HCT116 (cell line): ENCODE results near the gene KIF25. TPM values are rescaled to one million over a fixed set of nuclear protein-coding genes. Genes with fewer than 3 reads are reported as not detected.
A peak's percentile ranks its signal among the peaks of the same experiment; 100 is the strongest.

Experiments used
- ATAC-seq: fragments of 200-7000 bp; cut with Tn5 transposase; 2 replicates; pipeline ENCODE4 v1.9.1; 2020; ENCODE audit warnings: mild to moderate bottlenecking, moderate library complexity
- BruUV-seq: library from RNA; stranded (reverse); fragments of 400-500 nt; replicated peaks from 2 replicates; lab custom pipeline; 2021; lab: Mats Ljungman, UMichigan
- CTCF ChIA-PET: fragments of 300-600 bp; sonication (Branson Sonifier 250); formaldehyde crosslinking; loops from one replicate; lab custom pipeline; 2021; ENCODE audit warnings: antibody characterized with exemption; lab: Charles Lee
- POLR2A ChIA-PET: fragments of 300-600, 350-600 bp; sonication (Branson Sonifier 250); formaldehyde crosslinking; loops from one replicate; lab custom pipeline; 2021; ENCODE audit warnings: antibody characterized with exemption; lab: Charles Lee
- RAD21 ChIA-PET, 2 experiments: fragments of 300-600 bp; sonication (Branson Sonifier 250); formaldehyde crosslinking; loops; one replicate each; lab custom pipeline; 2023; ENCODE audit warnings: low total read pairs in 2 of 2; ENCODE audit not compliant: uncharacterized antibody in 2 of 2, unreplicated experiment in 2 of 2, low non-redundant PET in 1 of 2; lab: Charles Lee
- DNase-seq: peaks from one replicate; pipeline ENCODE4 v3.0.0-alpha.2; 2010; ENCODE audit warnings: low read depth, low spot score
- H2AFZ ChIP-seq: fragments of 200-600 bp; shearing (Covaris generic), sonication (generic); 2 replicates; pipeline ENCODE4 v1.6.1; 2017; ENCODE audit warnings: low read depth, mixed run types, mixed read lengths, antibody characterized with exemption, low read length; ENCODE audit not compliant: poor library complexity, severe bottlenecking
- H3K27ac ChIP-seq: 2 replicates; pipeline ENCODE4 v1.5.1; 2012; ENCODE audit warnings: low read depth, low read length
- H3K27me3 ChIP-seq: fragments of 200-600 bp; sonication (generic); 2 replicates; pipeline ENCODE4 v1.6.1; 2016; ENCODE audit warnings: mixed run types, low read length, mixed read lengths; ENCODE audit not compliant: insufficient read depth
- H3K36me3 ChIP-seq, 2 experiments: fragments of 200-500 bp in 1 of 2; fragments of 200-600 bp in 1 of 2; sonication (Bioruptor generic) in 1 of 2; sonication (generic) in 1 of 2; 2 replicates each; pipeline versions ENCODE4 v1.5.1 to v1.6.1; 2014 to 2016; ENCODE audit warnings: low read length in 2 of 2, inconsistent platforms in 1 of 2, mixed read lengths in 1 of 2, mixed run types in 1 of 2; ENCODE audit not compliant: insufficient read depth in 2 of 2, control insufficient read depth in 1 of 2
- H3K4me1 ChIP-seq, 2 experiments: fragments of 200-600 bp in 1 of 2; sonication (generic) in 1 of 2; 2 replicates each; pipeline versions ENCODE4 v1.5.1 to v1.6.1; 2012 to 2017; ENCODE audit warnings: low read length in 2 of 2, inconsistent platforms in 1 of 2, mild to moderate bottlenecking in 1 of 2, mixed read lengths in 1 of 2, mixed run types in 1 of 2, moderate library complexity in 1 of 2; ENCODE audit not compliant: insufficient read depth in 2 of 2, control insufficient read depth in 1 of 2
- H3K4me2 ChIP-seq: fragments of 200-600 bp; sonication (generic); 2 replicates; pipeline ENCODE4 v1.6.1; 2017; ENCODE audit warnings: mixed run types, low read length, mixed read lengths
- H3K4me3 ChIP-seq, 2 experiments: fragments of 200-600 bp in 1 of 2; sonication (generic) in 1 of 2; replicated peaks in 1 of 2; 2 replicates each; pipeline ENCODE4 v1.5.1; 2011 to 2016; ENCODE audit warnings: low read length in 2 of 2, control low read depth in 1 of 2, low read depth in 1 of 2, mild to moderate bottlenecking in 1 of 2, mixed read lengths in 1 of 2, mixed run types in 1 of 2
- H3K79me2 ChIP-seq: fragments of 200-600 bp; sonication (generic); 2 replicates; pipeline ENCODE4 v1.6.1; 2017; ENCODE audit warnings: mild to moderate bottlenecking, mixed run types, low read length, moderate library complexity, mixed read lengths; ENCODE audit not compliant: insufficient read depth
- H3K9ac ChIP-seq: fragments of 200-600 bp; sonication (generic); 2 replicates; pipeline ENCODE4 v1.6.1; 2016; ENCODE audit warnings: low read length, mixed read lengths
- H3K9me2 ChIP-seq: fragments of 200-600 bp; sonication (generic), shearing (Covaris generic); 2 replicates; pipeline ENCODE4 v1.6.1; 2017; ENCODE audit warnings: mixed run types, mild to moderate bottlenecking, moderate library complexity; ENCODE audit not compliant: insufficient read depth
- H3K9me3 ChIP-seq, 2 experiments: fragments of 200-500 bp in 1 of 2; fragments of 200-600 bp in 1 of 2; sonication (Bioruptor generic) in 1 of 2; sonication (generic) in 1 of 2; 2 replicates each; pipeline ENCODE4 v1.6.1; 2014 to 2017; ENCODE audit warnings: low read length in 2 of 2, mixed read lengths in 2 of 2, inconsistent platforms in 1 of 2, low read depth in 1 of 2, mild to moderate bottlenecking in 1 of 2, mixed run types in 1 of 2, moderate library complexity in 1 of 2; ENCODE audit not compliant: control insufficient read depth in 1 of 2, insufficient read depth in 1 of 2
- H4K20me1 ChIP-seq: fragments of 200-600 bp; sonication (generic), shearing (Covaris generic); 2 replicates; pipeline ENCODE4 v1.6.1; 2017; ENCODE audit warnings: mixed run types, mild to moderate bottlenecking, moderate library complexity; ENCODE audit not compliant: insufficient read depth
- CBX3 ChIP-seq: IDR thresholded peaks from 2 replicates; pipeline ENCODE4 v1.6.1; 2012; ENCODE audit warnings: low read depth
- CEBPB ChIP-seq: IDR thresholded peaks from 2 replicates; pipeline ENCODE4 v1.6.1; 2012; ENCODE audit warnings: low read depth
- FOSL1 ChIP-seq: IDR thresholded peaks from 2 replicates; pipeline ENCODE4 v1.6.1; 2012; ENCODE audit warnings: low read depth
- JUND ChIP-seq: IDR thresholded peaks from 2 replicates; pipeline ENCODE4 v1.6.1; 2012
- POLR2A ChIP-seq: IDR thresholded peaks from 2 replicates; pipeline ENCODE4 v1.7.0; 2011; ENCODE audit warnings: borderline replicate concordance; ENCODE audit not compliant: insufficient read depth, insufficient read length; ENCODE audit errors: extremely low read depth
- SIN3A ChIP-seq: IDR thresholded peaks from 2 replicates; pipeline ENCODE4 v1.6.1; 2012; ENCODE audit warnings: low read depth
- SP1 ChIP-seq: IDR thresholded peaks from 2 replicates; pipeline ENCODE4 v1.6.1; 2012; ENCODE audit warnings: low read depth
- SRF ChIP-seq: IDR thresholded peaks from 2 replicates; pipeline ENCODE4 v1.6.1; 2012; ENCODE audit warnings: low read depth
- TCF7L2 ChIP-seq: IDR thresholded peaks from 2 replicates; pipeline ENCODE4 v1.7.0; 2011; ENCODE audit warnings: borderline replicate concordance, inconsistent platforms; ENCODE audit not compliant: insufficient read depth, insufficient read length; ENCODE audit errors: extremely low read depth
- YY1 ChIP-seq: IDR thresholded peaks from 2 replicates; pipeline ENCODE4 v1.6.1; 2011; ENCODE audit warnings: low read length, low read depth, moderate library complexity, mild to moderate bottlenecking; ENCODE audit not compliant: insufficient replicate concordance; ENCODE audit errors: extremely low read depth
- ZFX ChIP-seq: fragments of 450-650 bp; IDR thresholded peaks from 2 replicates; pipeline ENCODE4 v1.6.1; 2017
- intact Hi-C: fragments of 100-400 bp; cut with micrococcal nuclease; formaldehyde crosslinking; loops from 2 replicates; pipeline ENCODE4 v1.10.0; 2022
- total RNA-seq: library from RNA; stranded (reverse); gene quantifications from one replicate; pipeline ENCODE4 v1.2.1, GENCODE V29; 2021; ENCODE audit not compliant: unreplicated experiment
- TF ChIP-seq, protein P1 (sequence below), 3 experiments: fragments of 200-600 bp in 1 of 3; sonication (generic) in 1 of 3; IDR thresholded peaks in 2 of 3; conservative IDR thresholded peaks in 1 of 3; 2 replicates each; pipeline ENCODE4 v1.5.1; 2012 to 2017; ENCODE audit warnings: low read depth in 2 of 3, low read length in 2 of 3, antibody characterized with exemption in 1 of 3, borderline replicate concordance in 1 of 3, control low read depth in 1 of 3, mild to moderate bottlenecking in 1 of 3, mixed read lengths in 1 of 3, mixed run types in 1 of 3, moderate library complexity in 1 of 3; ENCODE audit not compliant: insufficient read depth in 1 of 3
- TF ChIP-seq, protein P2 (sequence below): IDR thresholded peaks from 2 replicates; pipeline ENCODE4 v1.6.1; 2012
- TF ChIP-seq, protein P3 (sequence below): IDR thresholded peaks from 2 replicates; pipeline ENCODE4 v1.6.1; 2012

Gene KIF25
- total RNA-seq, 1 experiment from 2014 or later: not detected

DNA sequence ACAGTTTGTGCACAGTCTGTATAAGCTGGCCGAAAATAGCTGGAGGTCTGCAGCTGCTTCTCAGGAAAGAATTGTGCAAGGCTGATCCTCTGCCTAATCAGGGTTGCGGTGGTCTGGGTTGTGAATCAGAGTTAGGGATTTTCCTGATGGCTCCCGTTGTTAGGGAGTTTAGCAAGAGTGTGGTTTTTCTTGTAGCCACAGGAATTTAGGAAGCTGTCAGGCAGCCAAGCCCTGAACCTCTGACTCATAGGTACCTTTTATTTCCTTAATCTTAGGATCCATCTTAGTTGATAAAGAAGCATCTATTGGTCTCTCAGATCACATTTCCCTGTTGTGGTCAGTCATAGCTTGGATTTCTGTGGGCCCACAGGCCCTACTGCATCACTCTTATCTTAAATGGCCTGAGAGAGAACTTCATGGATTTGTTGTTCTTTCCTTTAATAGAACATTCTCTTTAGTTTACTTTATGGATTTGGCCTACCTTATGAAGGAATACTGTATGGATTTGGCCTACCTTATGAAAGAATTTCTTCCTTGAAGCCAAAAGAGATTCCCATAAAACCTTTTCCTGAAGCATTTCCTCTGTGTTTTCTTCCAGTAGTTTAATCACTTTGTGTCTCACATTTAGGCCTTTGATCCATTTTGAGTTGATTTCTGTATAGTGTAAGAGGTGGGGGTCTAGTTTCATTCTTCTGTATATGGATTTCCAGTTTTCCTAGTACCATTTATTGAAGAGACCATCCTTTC lies 10.3 kb downstream of the KIF25 start:
- POLR2A ChIA-PET: no interaction called here
- intact Hi-C loops: no loop called here
- H3K4me1 ChIP-seq: peaks cover 14 to 16% of the 10 kb centered on the region in 2 experiments
- peaks cover 38% of the 10 kb centered on the region for H3K27me3 ChIP-seq
- H3K9me2 ChIP-seq: no peaks in the 10 kb centered on the region
- H3K79me2 ChIP-seq: no peaks in the 10 kb centered on the region
- no TSS peak for BruUV-seq
- H3K4me3 ChIP-seq: no peak overlapping the region
- peaks cover 10 to 12% of the 10 kb centered on the region in 2 experiments; a peak in 3 of 4 replicates for H3K9me3 ChIP-seq
- H3K36me3 ChIP-seq: no peaks in the 10 kb centered on the region
- ATAC-seq: peak; percentile 90
- H3K9ac ChIP-seq: no peak overlapping the region
- RAD21 ChIA-PET: no interaction called here
- H2AFZ ChIP-seq: peak overlapping the region; percentile 10
- peak; percentile 77; the same call in 1 of the 2 replicates for TF ChIP-seq SIN3A
- TF ChIP-seq YY1: no peak
- TF ChIP-seq, protein P1, sequence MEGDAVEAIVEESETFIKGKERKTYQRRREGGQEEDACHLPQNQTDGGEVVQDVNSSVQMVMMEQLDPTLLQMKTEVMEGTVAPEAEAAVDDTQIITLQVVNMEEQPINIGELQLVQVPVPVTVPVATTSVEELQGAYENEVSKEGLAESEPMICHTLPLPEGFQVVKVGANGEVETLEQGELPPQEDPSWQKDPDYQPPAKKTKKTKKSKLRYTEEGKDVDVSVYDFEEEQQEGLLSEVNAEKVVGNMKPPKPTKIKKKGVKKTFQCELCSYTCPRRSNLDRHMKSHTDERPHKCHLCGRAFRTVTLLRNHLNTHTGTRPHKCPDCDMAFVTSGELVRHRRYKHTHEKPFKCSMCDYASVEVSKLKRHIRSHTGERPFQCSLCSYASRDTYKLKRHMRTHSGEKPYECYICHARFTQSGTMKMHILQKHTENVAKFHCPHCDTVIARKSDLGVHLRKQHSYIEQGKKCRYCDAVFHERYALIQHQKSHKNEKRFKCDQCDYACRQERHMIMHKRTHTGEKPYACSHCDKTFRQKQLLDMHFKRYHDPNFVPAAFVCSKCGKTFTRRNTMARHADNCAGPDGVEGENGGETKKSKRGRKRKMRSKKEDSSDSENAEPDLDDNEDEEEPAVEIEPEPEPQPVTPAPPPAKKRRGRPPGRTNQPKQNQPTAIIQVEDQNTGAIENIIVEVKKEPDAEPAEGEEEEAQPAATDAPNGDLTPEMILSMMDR (IDR thresholded peaks at IDR 0.05 in 2 of 3, conservative IDR thresholded peaks at IDR 0.05 in 1 of 3; ENCODE audit: borderline replicate concordance in 1 of 3, insufficient read depth in 1 of 3, low read depth in 2 of 3, low read length in 2 of 3): no peak
- TF ChIP-seq, protein P2, sequence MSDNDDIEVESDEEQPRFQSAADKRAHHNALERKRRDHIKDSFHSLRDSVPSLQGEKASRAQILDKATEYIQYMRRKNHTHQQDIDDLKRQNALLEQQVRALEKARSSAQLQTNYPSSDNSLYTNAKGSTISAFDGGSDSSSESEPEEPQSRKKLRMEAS: peak; percentile 34
- no peak for TF ChIP-seq TCF7L2
- peak; percentile 87 for TF ChIP-seq FOSL1
- peak; percentile 98 for TF ChIP-seq CEBPB
- TF ChIP-seq, protein P3, sequence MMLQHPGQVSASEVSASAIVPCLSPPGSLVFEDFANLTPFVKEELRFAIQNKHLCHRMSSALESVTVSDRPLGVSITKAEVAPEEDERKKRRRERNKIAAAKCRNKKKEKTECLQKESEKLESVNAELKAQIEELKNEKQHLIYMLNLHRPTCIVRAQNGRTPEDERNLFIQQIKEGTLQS: no peak
- TF ChIP-seq SP1: peak; percentile 75
- TF ChIP-seq JUND: peak; percentile 89
- peak; percentile 55 for TF ChIP-seq SRF
- no peak for TF ChIP-seq POLR2A
- no peak for TF ChIP-seq ZFX
- peak; percentile 77; the same call in 1 of the 2 replicates for TF ChIP-seq CBX3
- TF ChIP-seq, all 23 proteins: peak for 8
- Histone ChIP-seq H4K20me1 (no peaks in the 10 kb centered on the region), H3K27ac (no peak overlapping the region), H3K4me2 (peak overlapping the region; percentile 35)
- CTCF ChIA-PET: no interaction called here
- DNase-seq: peak; percentile 83
